IPS-NIHi11 (cell line): ENCODE measurements around the gene MRPL9.

Experiments used
- DNase-seq: peaks from one replicate; pipeline ENCODE4 v3.0.0; 2012; ENCODE audit warnings: mixed read lengths, low spot score

Gene MRPL9

DNA sequence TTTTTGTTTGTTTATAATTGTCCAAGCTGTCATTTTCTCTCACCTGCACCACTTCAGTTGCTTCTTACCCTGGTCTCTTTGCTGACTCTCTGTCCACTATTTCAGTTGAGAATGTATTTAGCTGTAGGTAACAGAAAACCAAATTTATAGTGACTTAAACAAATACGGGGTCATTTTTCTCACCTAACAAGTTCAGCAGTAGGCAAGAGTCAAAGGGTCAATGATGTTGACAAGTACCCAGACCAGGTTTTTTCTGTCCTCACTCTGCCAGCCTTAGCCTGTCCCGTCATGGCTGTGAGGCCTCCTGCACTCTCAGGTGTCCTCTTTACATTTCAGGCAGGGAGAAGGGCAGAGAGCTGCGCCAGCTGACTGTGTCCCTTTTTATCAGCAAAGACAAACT, 30.2 kb downstream of the MRPL9 start:
- DNase-seq, result no peak

DNA sequence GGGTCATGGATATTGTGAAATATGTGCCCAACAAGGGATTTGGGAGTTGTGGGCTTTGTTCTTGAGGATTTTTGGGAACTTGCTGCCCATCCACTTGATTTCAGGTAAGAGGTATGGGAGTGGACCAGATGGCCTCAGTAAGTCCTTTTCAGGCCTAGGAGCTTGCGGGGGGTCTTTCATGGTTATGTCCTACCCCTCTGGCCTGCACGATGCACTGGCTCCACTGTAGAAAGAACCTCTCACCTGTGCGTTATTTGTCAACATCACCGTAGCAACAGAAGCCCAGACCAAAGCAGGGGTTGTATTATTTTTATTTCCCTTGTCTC, 33.4 kb downstream of the MRPL9 start:
- no peak for DNase-seq

DNA sequence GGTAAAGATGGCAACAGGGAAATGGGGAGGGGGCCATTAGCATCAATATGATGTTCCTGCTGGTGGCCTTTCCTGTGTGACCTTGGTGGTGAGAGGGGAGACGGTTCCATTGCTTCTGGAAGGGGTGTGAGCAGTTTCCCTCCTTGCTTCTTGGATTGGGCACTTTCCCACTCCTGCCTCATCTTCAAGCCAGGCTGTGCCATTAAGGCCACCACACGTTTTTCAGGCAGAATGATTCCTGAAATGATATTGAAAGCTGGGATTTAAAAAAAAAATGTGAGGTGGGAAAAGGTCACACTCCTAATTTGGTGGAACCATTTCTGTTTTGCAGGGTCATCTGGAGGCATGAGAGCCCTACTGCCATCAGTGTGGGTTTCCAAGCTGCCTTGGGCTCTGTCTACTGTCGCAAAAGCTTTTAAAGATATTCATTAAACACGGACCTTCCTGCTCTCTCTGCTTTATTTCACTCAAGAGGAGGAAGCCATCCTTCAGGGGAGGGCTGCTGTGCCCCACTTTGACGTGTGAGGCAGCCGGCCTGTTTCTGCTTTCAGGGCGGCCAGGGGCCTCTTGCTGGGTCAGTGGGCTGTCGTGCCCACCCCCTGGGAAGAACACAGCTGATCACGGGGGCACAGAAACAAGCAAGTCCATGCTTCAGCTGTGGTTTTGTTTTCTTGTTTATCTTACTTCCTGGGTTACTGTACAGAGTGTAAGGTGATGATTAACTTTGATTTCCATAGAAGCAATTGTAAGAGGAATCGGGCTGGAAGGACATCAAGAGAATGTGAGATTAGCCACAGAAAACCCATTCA, 33.9 kb downstream of the MRPL9 start:
- no peak for DNase-seq

DNA sequence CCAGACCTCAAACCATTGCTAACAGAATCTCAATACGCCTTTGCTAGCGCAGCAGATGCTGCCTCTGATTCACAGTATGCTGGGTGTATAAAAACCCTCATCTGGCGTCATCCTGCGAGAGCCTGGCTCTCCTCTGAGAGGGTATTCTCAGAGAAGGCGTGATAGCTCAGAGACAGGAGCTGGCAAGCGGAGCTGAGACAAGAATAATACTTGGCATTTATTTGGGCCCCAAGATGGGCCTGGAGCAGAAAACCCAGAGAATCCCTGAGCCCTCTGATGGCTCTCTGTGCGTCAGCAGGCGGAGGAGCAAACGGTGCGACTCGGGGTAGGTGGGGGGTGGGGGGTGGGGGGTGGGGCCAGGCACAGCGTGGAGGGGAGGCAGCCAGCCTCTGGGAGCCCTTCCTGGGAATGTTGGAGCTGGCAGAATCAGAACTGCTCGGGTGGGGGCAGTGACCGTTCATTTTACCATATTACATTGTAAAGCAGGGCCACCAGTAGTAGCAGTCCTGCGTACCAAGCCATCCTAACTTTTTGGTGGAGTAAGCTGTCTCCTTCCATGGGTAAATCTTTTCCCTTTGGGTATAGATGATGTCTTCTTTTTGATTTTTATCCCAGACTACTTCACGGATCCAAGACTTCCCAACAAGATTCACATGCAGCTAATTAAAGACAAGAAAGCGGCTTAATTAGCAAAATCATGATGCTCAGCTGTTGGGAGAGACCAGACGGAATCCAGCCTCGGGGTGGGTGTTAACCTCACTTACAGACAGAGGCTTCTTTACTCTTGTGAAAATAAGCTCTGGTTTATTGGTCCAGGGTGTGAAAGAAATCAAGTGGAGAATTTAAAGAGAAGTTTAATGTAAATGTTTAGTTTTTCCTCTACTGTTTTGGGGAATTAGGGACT, 34.9 kb downstream of the MRPL9 start:
- DNase-seq, result no peak

DNA sequence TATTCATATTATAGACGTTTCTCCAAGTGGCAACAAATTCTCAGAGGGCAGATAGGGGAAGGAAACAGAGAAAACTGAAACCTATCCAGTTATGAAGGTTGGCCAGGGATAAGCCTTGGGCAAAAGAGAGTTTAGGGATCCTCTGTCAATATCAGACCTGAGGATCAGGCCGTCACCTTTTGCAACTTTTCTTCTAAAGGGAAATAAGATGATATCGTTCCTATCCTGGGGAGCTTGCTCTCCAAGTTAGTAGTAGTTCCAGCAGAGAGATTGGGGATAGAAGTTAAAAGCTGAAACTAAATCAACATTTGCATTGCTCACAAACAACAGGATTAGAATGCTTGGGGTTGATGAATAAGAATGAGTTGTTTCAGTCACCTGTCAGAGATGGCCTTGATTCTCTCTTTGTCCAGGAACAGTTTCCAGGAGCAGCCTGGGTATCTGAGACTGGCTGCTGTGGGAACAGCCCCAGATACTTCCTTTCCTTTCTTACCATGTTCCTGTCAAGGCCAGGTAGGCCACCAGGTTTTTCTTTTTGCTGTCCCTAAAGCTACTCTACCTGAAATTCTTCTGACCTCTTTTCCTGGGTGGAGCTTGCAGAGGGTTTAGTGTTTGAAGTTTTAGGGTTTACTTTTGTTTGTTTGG, 39.4 kb downstream of the MRPL9 start:
- no peak for DNase-seq

DNA sequence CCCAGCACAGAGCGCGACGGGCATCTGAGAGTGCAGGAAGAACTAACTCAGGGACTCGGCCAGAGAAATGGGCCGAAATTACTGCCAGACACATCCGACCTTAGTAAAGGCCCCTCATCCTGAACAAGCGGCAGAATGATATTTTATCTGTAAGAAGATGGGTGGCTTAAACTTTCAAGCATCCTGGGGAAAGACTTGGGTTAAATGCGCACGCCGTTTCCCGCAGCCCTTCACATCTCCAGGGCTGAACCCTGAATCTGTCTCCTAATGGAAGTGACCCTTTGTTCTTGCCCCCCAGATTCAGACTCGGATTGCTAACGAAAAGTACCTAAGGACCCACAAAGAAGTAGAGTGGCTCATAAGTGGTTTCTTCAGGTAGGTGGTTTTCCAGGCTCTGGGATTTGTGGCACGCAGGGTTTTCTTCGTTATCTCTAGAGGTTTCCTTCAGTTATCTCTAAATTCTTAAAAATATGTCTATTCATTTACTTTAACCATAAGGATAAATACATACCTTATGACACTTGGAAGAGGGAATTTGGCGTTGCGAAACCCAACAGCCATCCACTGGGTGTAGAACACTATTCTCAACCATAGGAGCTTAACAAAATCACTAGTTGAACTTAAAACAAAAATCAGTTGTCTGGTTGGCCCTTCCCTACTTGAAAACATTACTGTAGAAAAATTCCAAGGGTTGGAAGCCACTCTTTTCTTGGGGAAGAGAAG, 41.3 kb downstream of the MRPL9 start:
- no peak for DNase-seq

DNA sequence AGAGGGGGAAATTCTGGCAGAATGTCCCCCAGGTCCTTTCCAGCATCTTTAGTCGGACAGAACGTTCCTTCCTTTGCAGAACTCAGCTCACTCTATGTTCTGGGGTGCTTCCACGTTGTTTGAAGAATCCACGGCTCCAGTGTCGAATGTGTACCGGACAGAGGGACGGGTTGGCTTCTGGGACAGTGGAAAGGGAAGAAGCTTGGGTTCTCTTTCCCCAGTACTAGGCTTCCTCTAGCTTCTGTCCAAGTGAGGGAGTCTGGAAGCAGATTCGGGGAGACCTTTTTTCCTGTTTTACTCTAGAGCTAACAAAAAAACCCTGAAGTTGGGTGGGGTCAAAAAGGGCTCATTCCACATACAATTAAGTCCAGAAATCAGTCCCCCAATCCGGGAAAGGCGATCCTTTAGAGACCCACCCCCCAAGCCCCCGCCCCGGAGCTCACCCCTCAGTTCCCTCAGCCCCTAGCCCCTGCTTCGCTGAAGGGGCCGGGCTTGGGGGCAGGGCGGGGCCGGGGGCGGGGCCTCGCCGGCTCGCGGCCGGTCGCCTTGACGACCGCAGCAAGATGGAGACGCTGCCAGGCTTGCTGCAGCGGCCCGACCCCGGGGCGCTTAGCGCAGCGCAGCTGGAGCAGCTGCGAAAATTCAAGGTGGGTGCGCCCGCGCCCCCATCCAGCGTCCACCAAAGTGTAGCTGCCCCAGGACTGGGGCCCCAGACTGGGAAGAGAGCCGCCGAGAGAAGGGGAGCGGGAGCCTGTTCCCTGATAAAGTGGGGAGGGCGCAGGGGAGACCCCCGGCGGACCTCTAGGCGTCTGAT, 42.1 kb downstream of the MRPL9 start, which contains the start of gene RIIAD1:
Gene RIIAD1 (plus strand): TSS at position 549 of the 814 bp plus-strand sequence. CDS start 15 bp downstream, at position 564.
- DNase-seq, result peak; percentile 95

DNA sequence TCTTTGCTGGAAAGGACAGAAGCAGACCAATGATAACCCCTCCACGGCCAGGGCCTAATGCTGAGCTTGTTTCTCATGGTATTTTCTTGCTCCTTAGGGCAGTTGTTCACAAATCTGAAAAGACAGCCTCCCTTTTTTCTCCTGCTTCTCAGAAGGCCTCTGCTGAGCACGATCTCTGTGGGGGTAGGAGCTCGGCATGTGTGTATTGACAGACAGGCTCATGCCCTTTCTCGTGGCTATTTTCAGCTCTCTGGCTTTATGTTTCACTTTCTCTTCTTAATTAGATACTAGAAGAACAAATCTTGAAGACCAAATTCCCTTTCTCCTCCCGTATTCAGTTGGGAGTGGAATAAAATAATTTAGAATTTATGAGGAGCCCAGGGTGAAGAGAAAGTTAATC, 42.7 kb downstream of the MRPL9 start:
- no peak for DNase-seq

DNA sequence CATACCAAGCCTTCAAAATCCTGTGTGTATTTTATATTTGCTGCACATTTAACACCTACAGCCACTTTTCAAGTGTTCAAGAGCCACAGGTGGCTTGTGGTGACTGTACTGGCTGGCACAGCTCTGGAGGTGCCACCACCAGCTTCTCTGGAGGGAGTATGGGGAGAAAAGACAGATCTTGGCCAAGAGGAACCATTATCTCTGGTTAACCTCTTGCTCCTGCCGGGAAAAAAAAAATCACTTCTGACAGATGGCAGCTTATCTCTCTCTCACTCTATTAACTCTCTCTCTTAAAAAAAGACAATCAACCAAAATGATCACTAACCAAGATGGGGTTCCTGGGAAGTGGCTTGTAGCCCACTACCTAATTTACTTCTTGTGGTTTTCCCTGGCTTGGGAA, 43.2 kb downstream of the MRPL9 start:
- DNase-seq, result no peak

DNA sequence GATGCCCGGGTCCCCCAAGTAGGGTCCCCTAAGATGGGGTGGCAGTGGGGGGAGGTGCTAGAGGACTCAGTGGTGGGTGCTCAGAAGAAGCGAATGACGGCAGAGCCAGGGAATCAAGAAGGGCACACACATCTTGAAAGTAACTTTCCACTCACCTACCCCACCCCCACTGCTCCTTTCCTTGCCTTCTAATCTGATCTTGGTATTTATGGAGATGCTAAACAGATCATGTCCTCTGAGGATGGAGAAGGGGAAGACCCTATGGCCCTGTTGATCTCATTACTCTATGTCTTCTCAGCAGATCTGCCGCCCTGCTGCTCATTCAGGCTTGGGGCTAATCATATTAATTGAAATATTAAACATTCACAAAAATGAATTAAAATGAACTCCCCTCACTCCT, 44.6 kb downstream of the MRPL9 start:
- no peak for DNase-seq

DNA sequence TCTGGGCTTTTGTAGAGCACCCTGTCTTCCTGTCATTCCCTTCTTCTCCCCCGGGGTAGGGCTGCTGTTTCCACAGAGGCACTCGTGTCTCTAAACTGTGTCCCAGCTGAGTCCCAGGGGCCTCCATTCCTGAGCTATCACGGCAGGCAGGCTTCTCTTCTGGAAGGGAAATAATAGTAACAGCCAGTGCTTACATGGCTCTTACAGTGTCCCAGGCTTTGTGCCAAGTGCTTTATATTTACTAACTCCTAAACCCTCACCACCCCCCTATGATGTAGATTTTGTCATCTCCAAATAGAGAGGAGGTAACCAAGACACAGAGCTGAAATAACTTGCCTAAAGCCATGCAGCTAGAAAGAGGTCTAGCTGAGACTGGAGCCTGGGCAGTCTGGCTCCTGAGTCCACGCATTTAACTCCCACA, 45.3 kb downstream of the MRPL9 start:
- no peak for DNase-seq

DNA sequence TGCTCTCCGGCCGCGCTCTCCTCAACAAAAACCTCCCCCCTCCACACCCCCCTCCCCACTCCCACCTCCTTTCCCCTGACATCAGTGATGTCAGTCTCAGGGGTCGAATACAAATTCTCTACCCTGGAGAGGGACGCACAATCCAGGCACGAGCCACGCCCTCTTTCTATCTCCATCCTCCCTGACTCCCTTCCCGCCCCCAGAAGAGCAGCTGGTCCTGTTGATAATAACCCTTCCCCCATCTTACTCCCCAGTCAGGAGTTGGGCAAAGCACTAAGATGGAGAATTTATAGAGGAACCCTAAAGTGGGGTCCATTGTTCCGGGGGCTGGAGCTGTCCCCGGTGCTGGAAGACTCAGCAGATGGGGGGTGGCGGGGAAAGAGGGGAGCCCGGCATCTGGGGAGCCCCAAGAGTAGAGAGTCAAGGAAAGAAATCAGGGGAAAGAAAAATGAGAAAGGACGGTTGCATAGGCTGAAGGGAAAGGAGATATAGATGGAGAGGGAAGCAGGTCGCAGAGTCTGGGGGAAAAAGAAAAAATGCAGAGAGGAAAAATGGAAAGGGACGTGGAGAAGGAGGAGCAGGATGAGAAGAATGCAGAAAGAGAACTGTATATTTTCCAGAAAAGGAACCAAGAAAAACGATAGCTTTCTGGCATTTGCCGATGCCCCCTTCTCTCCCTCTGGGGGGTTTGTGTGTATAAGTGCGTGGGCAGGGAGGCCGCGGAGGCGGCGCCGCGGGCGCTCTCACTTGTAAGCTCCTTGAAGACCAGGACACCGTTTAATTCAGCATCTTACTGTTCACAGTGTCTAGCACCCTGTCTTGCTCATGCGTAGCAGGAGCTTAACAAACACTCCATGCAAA, 46.3 kb downstream of the MRPL9 start, which contains the start of gene CELF3:
Gene CELF3 (minus strand): TSS at position 33 of the 861 bp plus-strand sequence. CDS start 783 bp downstream, outside the sequence.
- peak; percentile 83 for DNase-seq

DNA sequence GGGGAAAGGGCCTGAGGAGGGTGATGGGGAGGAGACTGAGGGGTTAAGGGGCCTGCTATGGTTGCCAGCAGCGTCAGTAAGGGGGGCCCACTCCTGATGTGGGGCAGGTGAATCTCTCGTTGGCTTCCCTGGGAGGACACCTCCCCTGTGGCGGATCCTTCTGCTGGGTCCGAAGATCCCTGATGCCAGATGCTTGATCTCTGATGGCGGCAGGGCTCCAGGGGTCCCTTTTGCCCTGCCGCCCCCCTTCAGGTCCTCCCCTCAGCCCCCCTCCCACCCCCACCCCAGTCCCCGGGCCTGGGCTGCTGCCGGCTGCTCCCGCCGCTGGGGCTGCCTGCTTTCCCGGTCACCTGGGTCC, 46.9 kb downstream of the MRPL9 start:
- no peak for DNase-seq

DNA sequence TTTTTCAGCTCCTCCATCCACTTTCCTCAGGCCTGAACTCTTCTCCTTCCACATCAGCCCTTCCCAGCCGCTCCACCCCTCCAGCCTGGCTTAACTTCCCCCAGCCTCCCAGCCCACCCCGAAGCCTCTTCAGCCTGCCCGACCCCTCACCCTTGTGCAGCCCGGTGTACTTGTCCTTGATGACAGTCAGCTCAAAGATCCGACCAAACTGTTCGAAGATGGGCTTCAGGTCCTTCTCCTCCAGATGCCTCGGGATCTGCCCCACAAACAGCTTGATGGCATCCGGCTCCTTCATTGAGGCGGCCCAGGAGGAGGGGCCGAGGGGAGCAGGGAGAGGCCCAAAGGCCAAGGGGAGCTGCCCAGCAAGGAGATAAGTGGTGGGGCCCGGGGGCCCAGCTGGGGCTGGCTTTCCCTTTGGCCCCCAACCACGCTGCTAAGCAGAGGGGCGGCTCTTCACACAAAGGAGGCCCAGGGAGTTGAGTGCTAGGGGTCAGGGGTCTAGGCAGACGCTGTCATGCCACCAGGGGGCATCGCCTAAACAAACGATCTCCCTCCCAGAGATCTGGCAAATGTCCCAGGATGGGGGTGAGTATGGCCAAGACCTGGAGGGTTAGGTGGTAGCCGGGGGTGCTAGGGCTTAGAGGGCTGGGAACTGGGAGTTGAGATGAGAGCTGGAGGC, 47.4 kb downstream of the MRPL9 start:
- DNase-seq, result peak; percentile 67

DNA sequence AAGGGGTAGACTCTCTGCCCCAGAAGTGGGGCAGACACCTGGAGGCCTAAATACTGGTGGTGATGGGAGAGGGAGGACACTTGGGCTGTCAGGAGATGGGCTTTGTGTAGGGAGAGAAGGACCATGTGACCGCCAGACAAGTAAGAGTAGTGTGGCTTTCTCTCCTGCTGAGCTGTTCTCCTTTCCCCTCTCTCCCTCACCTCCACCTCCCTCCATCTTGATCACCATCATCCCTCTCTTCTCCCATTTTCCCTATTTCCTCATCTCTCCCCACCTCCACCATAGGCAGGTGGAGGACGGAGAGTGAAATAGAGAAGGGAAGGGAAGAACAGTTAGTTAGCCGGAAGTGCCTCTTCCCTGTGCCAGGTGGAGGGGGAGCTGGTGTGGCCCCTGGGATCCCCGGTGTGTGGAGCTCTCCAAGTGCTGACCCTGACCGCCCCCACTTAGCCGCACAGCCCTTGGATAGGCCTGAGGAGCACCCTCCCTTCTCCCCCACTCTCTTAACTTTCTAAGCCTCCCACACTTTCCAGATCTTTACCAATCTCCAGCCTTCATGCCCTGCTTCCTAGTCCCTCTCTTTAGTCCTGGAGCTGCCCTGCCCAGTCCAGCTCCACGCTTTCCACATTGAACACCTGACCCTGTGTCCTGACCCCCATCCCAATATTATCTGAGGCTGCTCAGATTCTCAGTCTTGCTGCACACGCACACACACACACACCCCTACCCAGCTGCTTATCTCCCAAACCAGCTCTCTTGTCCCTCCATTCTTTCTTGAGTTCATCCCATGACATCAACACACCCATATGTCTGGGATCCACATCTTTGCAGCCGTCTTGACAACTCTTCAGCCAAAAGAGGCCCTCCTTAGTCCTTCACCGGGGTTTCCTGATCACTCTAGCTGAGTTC, 48.2 kb downstream of the MRPL9 start:
- peak; percentile 59 for DNase-seq

DNA sequence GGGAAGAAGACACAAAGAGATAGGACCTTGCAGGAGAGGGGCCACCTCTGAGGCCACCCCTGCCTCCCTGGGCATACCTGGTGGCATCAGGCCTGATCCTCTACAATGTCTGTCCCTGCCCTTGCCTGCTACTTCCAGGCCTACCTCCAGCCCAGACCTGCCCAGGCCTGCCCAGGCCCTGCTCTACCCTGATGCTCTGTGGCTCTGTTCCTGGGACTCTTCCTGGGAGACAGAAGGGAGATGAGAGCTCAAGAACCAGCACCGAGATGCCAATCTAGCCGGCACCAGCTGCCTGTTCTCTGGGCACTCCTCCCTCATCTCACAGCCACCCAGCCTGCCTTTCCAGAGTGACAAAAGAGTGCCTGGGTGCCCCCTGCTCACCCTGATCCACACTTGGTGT, 49.4 kb downstream of the MRPL9 start:
- DNase-seq, result no peak

DNA sequence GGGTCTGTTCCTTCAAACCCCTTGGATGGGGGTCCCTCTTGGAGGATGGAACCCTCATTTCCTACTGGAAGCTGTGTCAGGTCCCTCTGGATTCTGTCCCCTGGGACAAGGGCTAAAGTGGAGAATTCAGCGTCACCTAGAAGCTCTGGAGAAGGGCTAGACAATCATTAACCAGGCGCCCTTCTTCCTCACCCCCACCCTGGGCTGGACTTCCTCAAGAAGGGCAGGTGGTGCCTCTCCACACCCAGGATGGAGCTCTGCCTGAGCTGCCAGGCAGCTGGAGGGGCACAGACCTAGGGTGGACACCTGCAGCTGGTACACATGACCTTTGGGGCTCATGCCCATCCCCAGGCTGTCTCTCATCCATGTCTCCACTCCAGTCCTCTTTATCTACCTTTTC, 50.3 kb downstream of the MRPL9 start:
- no peak for DNase-seq

DNA sequence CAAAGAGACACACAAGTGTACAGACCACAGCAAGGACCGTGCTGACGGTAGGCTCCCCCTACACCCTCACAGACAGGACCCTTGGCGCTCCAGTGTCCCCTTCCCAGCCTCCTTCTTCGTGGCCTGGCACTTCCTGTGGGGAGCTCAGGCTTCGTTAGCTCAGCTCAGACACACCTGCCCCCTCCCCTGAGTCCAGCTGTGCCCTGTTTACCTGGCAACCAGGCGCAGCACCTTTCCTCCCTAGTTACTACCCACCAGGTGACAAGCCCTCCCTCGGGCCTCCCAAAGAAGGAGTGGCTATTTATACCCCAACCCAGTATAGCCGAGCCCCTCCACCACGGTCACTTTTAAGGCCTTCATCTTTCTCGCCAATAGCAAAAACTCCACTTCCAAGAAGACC, 51.3 kb downstream of the MRPL9 start:
- DNase-seq, result no peak
